IPS DF 6.9 (cell line): ENCODE measurements around the gene ENOX2.

Source experiments
- DNase-seq: peaks from one replicate; pipeline ENCODE4 v3.0.0-alpha.2; 2013; ENCODE audit warnings: low read depth, low spot score
- H3K27ac ChIP-seq: one replicate; pipeline ENCODE4 v1.5.1; 2013; ENCODE audit warnings: low read length, control low read depth
- H3K27me3 ChIP-seq: 2 replicates; pipeline ENCODE4 v1.6.1; 2013; ENCODE audit warnings: mild to moderate bottlenecking, low read length; ENCODE audit not compliant: control insufficient read depth, insufficient read depth
- H3K36me3 ChIP-seq: 2 replicates; pipeline ENCODE4 v1.6.1; 2013; ENCODE audit warnings: low read length; ENCODE audit not compliant: control insufficient read depth, insufficient read depth
- H3K4me1 ChIP-seq: 2 replicates; pipeline ENCODE4 v1.6.1; 2013; ENCODE audit warnings: low read length; ENCODE audit not compliant: control insufficient read depth, insufficient read depth
- H3K4me3 ChIP-seq: 2 replicates; pipeline ENCODE4 v1.5.1; 2013; ENCODE audit warnings: mild to moderate bottlenecking, low read length
- H3K9me3 ChIP-seq: 2 replicates; pipeline ENCODE4 v1.6.1; 2013; ENCODE audit warnings: low read length, inconsistent platforms; ENCODE audit not compliant: control insufficient read depth, insufficient read depth
- WGBS: extraction: QIAGEN DNeasy Blood & Tissue Kit; methylation state at CpG from one replicate; pipeline ENCODE4 v1.1.7; 2013; ENCODE audit warnings: mixed read lengths, missing lambda C conversion rate; ENCODE audit not compliant: insufficient read length, insufficient coverage; 5-methylcytosine and 5-hydroxymethylcytosine counted together

The ENOX2 gene

DNA sequence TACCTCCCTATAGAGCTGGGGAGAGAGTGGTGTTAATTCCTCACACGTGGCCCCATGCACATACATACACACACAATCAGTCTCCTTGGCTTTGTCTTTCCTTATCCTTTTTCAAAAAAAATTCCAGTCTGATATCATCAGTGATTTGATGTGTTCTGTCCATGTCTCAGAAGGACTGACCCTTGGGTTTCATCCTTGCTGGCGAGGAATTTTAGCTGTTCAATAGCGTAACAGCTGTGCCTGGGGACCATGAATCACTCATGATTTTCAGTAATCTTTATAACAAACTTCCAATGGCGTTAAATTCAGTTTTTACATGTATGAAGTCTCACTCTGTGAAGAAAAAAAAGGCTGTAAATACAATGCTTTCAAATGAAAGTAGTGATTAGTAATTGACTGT is 296.6 kb downstream of the ENOX2 start:
- DNase-seq, result no peak
- Histone ChIP-seq H3K27me3 (no peaks in the 10 kb centered on the region), H3K36me3 (no peaks in the 10 kb centered on the region), H3K4me3 (no peak overlapping the region), H3K27ac (no peak overlapping the region), H3K4me1 (no peaks in the 10 kb centered on the region), H3K9me3 (no peaks in the 10 kb centered on the region)
- no CpG with 5 or more reads among the region's 4 CpGs for WGBS

DNA sequence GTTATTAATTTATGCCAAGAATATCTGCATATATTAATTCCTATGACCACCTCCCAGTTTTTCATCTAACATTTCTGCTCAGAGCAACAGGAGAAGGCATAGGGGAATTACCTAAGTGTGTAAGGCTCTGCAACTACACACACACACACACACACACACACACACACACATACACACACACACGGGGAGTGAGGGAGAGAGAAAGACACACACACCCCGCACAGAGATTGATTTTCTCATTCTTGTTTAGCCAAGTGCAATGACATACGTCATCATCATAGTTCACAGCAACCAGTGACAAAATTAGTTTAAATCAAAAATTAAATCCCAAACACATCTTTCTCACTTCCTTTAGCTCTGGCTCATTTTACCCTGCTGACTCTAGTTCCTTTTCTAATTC is 298.1 kb downstream of the ENOX2 start:
- no peaks in the 10 kb centered on the region for H3K4me1 ChIP-seq
- no peak overlapping the region for H3K27ac ChIP-seq
- DNase-seq, result no peak
- WGBS, result no CpG with 5 or more reads among the region's 3 CpGs
- H3K27me3 ChIP-seq, result no peaks in the 10 kb centered on the region
- H3K9me3 ChIP-seq, result no peaks in the 10 kb centered on the region
- H3K4me3 ChIP-seq, result no peak overlapping the region
- H3K36me3 ChIP-seq, result no peaks in the 10 kb centered on the region

DNA sequence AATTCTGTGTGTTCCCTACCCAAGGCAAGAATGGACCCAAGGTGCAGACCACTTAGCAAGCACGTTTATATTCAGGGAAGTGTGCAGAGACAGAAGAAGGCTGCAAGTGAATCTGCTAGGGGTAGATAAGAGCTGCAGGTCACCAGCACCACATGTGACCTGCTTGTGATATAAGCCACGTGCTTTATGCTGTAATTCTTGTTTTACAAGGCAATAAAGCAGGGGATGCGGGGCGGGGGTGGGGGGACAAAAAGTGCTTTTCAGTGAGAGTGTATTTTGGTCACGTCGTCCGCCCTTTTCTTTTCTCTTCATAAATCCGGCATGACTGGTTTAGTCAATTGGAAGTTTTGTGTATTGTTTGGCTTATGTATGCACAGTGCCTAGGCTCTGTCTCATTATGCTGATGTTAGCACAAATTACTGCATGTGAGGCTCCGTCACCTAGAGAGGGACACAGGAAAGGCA is 308.5 kb downstream of the ENOX2 start:
- Histone ChIP-seq H3K9me3 (no peaks in the 10 kb centered on the region), H3K27me3 (no peaks in the 10 kb centered on the region), H3K4me1 (no peaks in the 10 kb centered on the region), H3K36me3 (no peaks in the 10 kb centered on the region), H3K27ac (no peak overlapping the region), H3K4me3 (no peak overlapping the region)
- no CpG with 5 or more reads among the region's 9 CpGs for WGBS
- no peak for DNase-seq

DNA sequence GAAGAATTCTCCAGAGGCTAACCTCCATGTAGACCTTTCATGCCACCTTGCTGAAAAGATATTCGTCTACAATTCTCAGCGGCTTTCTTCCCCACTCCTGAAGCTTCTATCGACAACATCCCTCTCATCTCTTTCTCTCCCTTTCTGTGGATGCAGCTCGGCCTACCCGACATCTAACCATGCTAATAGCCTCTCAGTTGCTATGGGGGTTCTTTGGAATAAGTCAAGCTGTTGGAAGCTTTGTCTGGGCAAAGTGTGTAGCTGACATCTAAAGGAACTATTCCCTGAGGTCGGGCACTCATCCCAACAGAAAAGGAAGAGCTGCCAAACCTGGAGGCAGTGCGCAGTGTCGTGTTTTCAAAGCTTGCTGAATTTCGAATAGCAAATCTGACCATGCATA is 309.1 kb downstream of the ENOX2 start:
- Histone ChIP-seq H3K36me3 (no peaks in the 10 kb centered on the region), H3K4me3 (no peak overlapping the region), H3K4me1 (no peaks in the 10 kb centered on the region), H3K9me3 (no peaks in the 10 kb centered on the region), H3K27ac (no peak overlapping the region), H3K27me3 (no peaks in the 10 kb centered on the region)
- DNase-seq, result no peak
- WGBS, result no CpG with 5 or more reads among the region's 9 CpGs

DNA sequence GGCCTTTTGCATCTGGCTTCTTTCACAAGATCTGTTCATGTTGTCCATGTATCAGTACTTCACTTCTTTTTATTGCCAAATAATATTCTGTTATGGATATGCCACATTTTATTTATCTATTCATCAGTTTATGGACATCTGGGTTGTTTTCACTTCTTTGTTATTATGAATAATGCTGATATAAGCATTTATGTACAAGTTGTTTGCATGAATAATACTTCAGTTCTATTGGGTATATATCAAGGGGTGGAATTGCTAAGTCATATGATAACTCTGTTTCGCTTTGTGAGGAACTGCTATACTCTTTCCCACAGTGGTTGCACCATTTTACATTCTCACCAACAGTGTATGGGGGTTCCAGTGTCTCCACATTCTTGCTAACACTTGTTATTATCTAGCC is 310.8 kb downstream of the ENOX2 start:
- DNase-seq, result no peak
- H3K4me1 ChIP-seq, result no peaks in the 10 kb centered on the region
- H3K27me3 ChIP-seq, result no peaks in the 10 kb centered on the region
- H3K4me3 ChIP-seq, result no peak overlapping the region
- no peaks in the 10 kb centered on the region for H3K36me3 ChIP-seq
- no peak overlapping the region for H3K27ac ChIP-seq
- WGBS, result no CpG with 5 or more reads among the region's 1 CpG
- H3K9me3 ChIP-seq, result no peaks in the 10 kb centered on the region

DNA sequence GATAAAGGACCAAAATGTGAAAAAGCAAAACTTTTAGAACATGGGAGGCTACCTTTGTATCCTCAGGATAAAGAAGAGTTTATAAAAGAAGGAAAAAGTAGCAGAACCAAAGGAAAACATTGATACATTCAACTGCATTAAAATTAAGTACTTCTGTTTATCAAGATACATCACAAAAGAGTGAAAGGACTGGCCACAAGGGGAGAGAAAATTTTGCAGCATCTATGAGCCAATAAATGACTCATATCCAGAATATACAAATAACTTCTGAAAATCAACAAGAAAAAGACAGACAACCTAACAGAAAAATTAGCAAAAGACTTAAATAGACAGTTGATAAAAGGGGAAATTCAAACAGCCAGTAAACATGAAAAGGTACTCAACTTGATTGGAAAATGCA is 324.1 kb downstream of the ENOX2 start:
- no peak overlapping the region for H3K27ac ChIP-seq
- H3K4me1 ChIP-seq, result no peaks in the 10 kb centered on the region
- no peaks in the 10 kb centered on the region for H3K36me3 ChIP-seq
- no peak for DNase-seq
- no peaks in the 10 kb centered on the region for H3K9me3 ChIP-seq
- no peak overlapping the region for H3K4me3 ChIP-seq
- H3K27me3 ChIP-seq, result no peaks in the 10 kb centered on the region

DNA sequence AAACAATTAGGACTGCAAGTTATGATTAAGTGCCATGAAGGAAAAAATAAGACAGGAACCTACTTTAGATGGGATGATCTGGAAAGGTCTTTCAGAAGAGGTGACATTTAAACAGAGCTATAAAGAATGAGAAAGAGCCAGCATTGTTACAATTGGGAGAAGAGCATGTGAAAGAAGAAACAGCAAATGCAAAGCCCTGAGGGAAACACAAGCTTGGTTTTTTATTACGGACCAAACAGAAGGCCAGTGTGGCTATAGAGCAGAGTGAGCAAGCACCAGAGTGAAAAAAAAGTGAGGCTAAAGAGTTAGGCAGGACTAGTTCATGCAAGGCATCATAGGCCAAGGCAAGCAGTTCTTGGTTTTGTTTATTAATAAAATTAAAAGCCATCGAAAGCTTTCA is 325.6 kb downstream of the ENOX2 start:
- H3K4me3 ChIP-seq, result no peak overlapping the region
- no peaks in the 10 kb centered on the region for H3K36me3 ChIP-seq
- H3K27me3 ChIP-seq, result no peaks in the 10 kb centered on the region
- no peaks in the 10 kb centered on the region for H3K4me1 ChIP-seq
- no peak for DNase-seq
- no peak overlapping the region for H3K27ac ChIP-seq
- no peaks in the 10 kb centered on the region for H3K9me3 ChIP-seq
- whole genome bisulfite sequencing, result no CpG with 5 or more reads among the region's 2 CpGs

DNA sequence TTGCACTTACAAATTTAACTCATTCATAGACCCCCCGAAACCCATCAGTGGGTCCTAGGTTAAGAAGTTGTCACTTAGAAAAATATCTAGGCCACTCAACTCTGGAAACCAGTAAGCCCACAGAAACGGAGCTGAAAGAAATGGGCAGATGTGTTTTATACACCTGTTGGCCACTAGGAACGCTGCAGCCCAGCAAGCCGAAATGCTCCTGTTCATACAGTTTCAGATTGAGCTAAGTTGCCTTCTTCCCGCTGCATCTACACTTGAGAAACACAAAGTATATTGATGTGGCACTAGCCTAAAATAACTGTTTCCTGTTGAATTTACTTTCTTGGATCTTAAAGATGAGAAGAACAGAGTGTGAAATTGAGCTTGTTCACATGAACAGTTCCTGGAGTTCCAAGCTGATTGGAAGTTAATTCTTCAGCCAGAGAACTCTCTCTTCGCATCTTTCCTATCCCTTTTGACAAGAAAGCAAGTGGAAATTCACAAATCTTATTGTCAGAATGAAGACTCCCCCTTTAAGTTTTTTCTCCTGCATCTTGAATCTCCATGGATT is 327.1 kb downstream of the ENOX2 start:
- peak; percentile 4 for DNase-seq
- H3K27me3 ChIP-seq, result no peaks in the 10 kb centered on the region
- no peaks in the 10 kb centered on the region for H3K36me3 ChIP-seq
- no peaks in the 10 kb centered on the region for H3K4me1 ChIP-seq
- no peak overlapping the region for H3K4me3 ChIP-seq
- no CpG with 5 or more reads among the region's 6 CpGs for WGBS
- H3K9me3 ChIP-seq, result no peaks in the 10 kb centered on the region
- H3K27ac ChIP-seq, result no peak overlapping the region
